Breast epithelium (tissue), 3 donors: Measurements from ENCODE around the gene PLXNA4.

Experiments used
- POLR2AphosphoS5 ChIP-seq, 3 donors: sonication (generic); formaldehyde crosslinking; IDR thresholded peaks; one replicate each; pipeline ENCODE4 v1.6.1; 2017; ENCODE audit warnings: antibody characterized with exemption in 3 of 3
- TF ChIP-seq, protein P1 (sequence below), 3 donors: fragments of 450-650 bp; IDR thresholded peaks; one replicate each; pipeline ENCODE4 v1.5.1; 2016 to 2017; ENCODE audit warnings: antibody characterized with exemption in 3 of 3, mild to moderate bottlenecking in 3 of 3, moderate library complexity in 3 of 3

DNA sequence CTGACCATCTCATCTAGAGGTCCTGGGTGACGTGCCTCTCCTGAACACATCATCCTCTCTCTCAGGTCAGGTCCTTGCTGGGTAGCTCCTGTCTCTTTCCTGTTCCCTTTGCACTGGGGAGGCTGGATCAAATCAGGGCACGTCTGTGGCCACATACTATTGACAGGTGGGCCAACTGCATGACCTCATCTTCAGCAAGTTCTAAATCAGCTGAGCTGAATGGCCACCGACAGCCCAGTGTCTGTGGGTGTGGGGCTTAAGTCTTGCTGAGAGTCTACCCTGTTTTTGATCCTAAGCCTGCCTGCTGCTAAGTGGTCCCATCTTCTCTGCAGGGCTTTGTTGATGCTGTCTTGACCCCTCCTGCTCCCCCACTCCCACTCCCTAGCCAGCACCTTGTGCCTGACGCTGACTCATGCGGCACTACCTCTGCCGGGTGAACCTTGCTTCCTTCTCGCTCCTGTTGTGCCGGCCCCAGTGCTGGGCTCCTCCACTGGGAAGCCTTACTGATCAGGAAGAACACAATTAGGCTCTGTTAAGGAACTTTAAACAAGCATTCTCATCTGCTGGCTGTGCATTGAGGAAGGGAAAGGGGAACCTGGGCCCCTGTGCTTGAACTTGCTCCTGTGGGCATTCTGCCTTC is 440.4 kb downstream of the PLXNA4 start:
- TF ChIP-seq, protein P1, sequence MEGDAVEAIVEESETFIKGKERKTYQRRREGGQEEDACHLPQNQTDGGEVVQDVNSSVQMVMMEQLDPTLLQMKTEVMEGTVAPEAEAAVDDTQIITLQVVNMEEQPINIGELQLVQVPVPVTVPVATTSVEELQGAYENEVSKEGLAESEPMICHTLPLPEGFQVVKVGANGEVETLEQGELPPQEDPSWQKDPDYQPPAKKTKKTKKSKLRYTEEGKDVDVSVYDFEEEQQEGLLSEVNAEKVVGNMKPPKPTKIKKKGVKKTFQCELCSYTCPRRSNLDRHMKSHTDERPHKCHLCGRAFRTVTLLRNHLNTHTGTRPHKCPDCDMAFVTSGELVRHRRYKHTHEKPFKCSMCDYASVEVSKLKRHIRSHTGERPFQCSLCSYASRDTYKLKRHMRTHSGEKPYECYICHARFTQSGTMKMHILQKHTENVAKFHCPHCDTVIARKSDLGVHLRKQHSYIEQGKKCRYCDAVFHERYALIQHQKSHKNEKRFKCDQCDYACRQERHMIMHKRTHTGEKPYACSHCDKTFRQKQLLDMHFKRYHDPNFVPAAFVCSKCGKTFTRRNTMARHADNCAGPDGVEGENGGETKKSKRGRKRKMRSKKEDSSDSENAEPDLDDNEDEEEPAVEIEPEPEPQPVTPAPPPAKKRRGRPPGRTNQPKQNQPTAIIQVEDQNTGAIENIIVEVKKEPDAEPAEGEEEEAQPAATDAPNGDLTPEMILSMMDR (IDR thresholded peaks at IDR 0.05) = no peak
- no peak for TF ChIP-seq POLR2AphosphoS5 (IDR thresholded peaks at IDR 0.05)
